Endothelial cell of umbilical vein (primary cell): ENCODE data around the gene RGP1. TPM values are rescaled to one million over a fixed set of nuclear protein-coding genes. Genes with fewer than 3 reads are reported as not detected.

ENCODE experiments used
- BruUV-seq: library from RNA; stranded (reverse); fragments of 400-500 nt; replicated peaks from 2 replicates; lab custom pipeline; 2021; lab: Mats Ljungman, UMichigan
- CTCF ChIA-PET: fragments of 300-600, 350-600 bp; sonication (Branson Sonifier 250); formaldehyde crosslinking; loops from one replicate; lab custom pipeline; 2021; ENCODE audit warnings: antibody characterized with exemption, inconsistent platforms; lab: Charles Lee
- POLR2A ChIA-PET: fragments of 300-600, 350-600 bp; sonication (Branson Sonifier 250); formaldehyde crosslinking; loops from one replicate; lab custom pipeline; 2021; ENCODE audit warnings: antibody characterized with exemption, inconsistent platforms; lab: Charles Lee
- DNase-seq: peaks from one replicate; pipeline ENCODE4 v3.0.0-alpha.2; 2011; ENCODE audit warnings: low read depth, low spot score
- FAIRE-seq: peaks from 2 replicates; lab custom pipeline; 2011; peaks lifted over from hg19 to GRCh38; lab: Jason Lieb, UNC
- H2AFZ ChIP-seq: 2 replicates; pipeline ENCODE4 v1.6.0; 2012; ENCODE audit warnings: low read depth, low read length, control low read depth, inconsistent platforms
- H3K27ac ChIP-seq: 2 replicates; pipeline ENCODE4 v1.5.1; 2011; ENCODE audit warnings: low read depth, mild to moderate bottlenecking, control low read depth, low read length, moderate library complexity; ENCODE audit not compliant: insufficient read depth
- H3K27me3 ChIP-seq, 2 experiments: 2 replicates each; pipeline versions ENCODE4 v1.6.0 to v1.6.1; 2011; ENCODE audit warnings: low read length in 2 of 2, mixed read lengths in 1 of 2; ENCODE audit not compliant: control insufficient read depth in 2 of 2, insufficient read depth in 2 of 2
- H3K36me3 ChIP-seq, 2 experiments: 2 replicates in 1 of 2; 3 replicates in 1 of 2; pipeline ENCODE4 v1.5.1; 2011; ENCODE audit warnings: low read length in 2 of 2, mild to moderate bottlenecking in 1 of 2, moderate library complexity in 1 of 2; ENCODE audit not compliant: control insufficient read depth in 2 of 2, insufficient read depth in 2 of 2; ENCODE audit errors: extremely low read depth in 1 of 2
- H3K4me1 ChIP-seq: 3 replicates; pipeline ENCODE4 v1.5.1; 2011; ENCODE audit warnings: mild to moderate bottlenecking, low read length; ENCODE audit not compliant: control insufficient read depth, insufficient read depth; ENCODE audit errors: extremely low read depth
- H3K4me2 ChIP-seq: 2 replicates; pipeline ENCODE4 v1.6.1; 2011; ENCODE audit warnings: low read length, control low read depth, mixed read lengths; ENCODE audit not compliant: insufficient read depth
- H3K4me3 ChIP-seq, 3 experiments: fragments of 200-600 bp in 1 of 3; sonication (generic), shearing (Covaris generic) in 1 of 3; replicated peaks in 1 of 3; 2 replicates each; pipeline ENCODE4 v1.5.1; 2011 to 2016; ENCODE audit warnings: control low read depth in 3 of 3, low read length in 3 of 3, mild to moderate bottlenecking in 2 of 3, inconsistent platforms in 1 of 3, low read depth in 1 of 3, moderate library complexity in 1 of 3; ENCODE audit not compliant: insufficient read depth in 1 of 3
- H3K79me2 ChIP-seq: 2 replicates; pipeline ENCODE4 v1.6.0; 2012; ENCODE audit warnings: low read length, inconsistent platforms; ENCODE audit not compliant: control insufficient read depth, insufficient read depth
- H3K9ac ChIP-seq: replicated peaks from 2 replicates; pipeline ENCODE3; 2011; ENCODE audit warnings: low read length, control low read depth; ENCODE audit not compliant: insufficient read depth; ENCODE audit errors: extremely low read depth
- H3K9me1 ChIP-seq: replicated peaks from 3 replicates; pipeline ENCODE4 v1.6.0; 2011; ENCODE audit warnings: mild to moderate bottlenecking, low read length; ENCODE audit not compliant: control insufficient read depth, insufficient read depth; ENCODE audit errors: extremely low read depth
- H3K9me3 ChIP-seq: replicated peaks from 2 replicates; pipeline ENCODE4 v1.5.1; 2012; ENCODE audit warnings: low read length, inconsistent platforms; ENCODE audit not compliant: control insufficient read depth, insufficient read depth
- H4K20me1 ChIP-seq: replicated peaks from 2 replicates; pipeline ENCODE3; 2011; ENCODE audit warnings: mild to moderate bottlenecking, low read length; ENCODE audit not compliant: control insufficient read depth, insufficient read depth; ENCODE audit errors: extremely low read depth
- CTCF ChIP-seq, 2 donors: IDR thresholded peaks; 1 replicate in 1 of 2; 2 replicates in 1 of 2; pipeline ENCODE4 v1.5.1; 2011; ENCODE audit warnings: low read length in 2 of 2, mild to moderate bottlenecking in 2 of 2, moderate library complexity in 2 of 2, control low read depth in 1 of 2, inconsistent platforms in 1 of 2, low read depth in 1 of 2; ENCODE audit not compliant: insufficient read depth in 1 of 2; ENCODE audit errors: extremely low read depth in 1 of 2
- EZH2 ChIP-seq: IDR thresholded peaks from 2 replicates; pipeline ENCODE4 v1.6.1; 2012; ENCODE audit warnings: borderline replicate concordance, low read depth, mild to moderate bottlenecking, moderate library complexity, low read length, inconsistent platforms; ENCODE audit not compliant: severe bottlenecking
- FOS ChIP-seq: IDR thresholded peaks from 2 replicates; pipeline ENCODE4 v1.6.1; 2011; ENCODE audit warnings: mild to moderate bottlenecking, low read length, moderate library complexity, borderline replicate concordance; ENCODE audit not compliant: insufficient read depth
- GATA2 ChIP-seq: IDR thresholded peaks from 2 replicates; pipeline ENCODE4 v1.7.0; 2011; ENCODE audit warnings: low read depth, mild to moderate bottlenecking, moderate library complexity, mixed read lengths, low read length; ENCODE audit not compliant: insufficient read length, insufficient read depth
- JUN ChIP-seq: IDR thresholded peaks from 2 replicates; pipeline ENCODE4 v1.6.1; 2011; ENCODE audit warnings: borderline replicate concordance, low read depth; ENCODE audit not compliant: insufficient read length, insufficient read depth
- MAX ChIP-seq: IDR thresholded peaks from 2 replicates; pipeline ENCODE4 v1.6.1; 2011; ENCODE audit not compliant: insufficient read depth, insufficient read length
- MYC ChIP-seq: IDR thresholded peaks from one replicate; pipeline ENCODE4 v1.6.1; 2011; ENCODE audit warnings: mild to moderate bottlenecking, low read depth, low read length
- POLR2A ChIP-seq: IDR thresholded peaks from 2 replicates; pipeline ENCODE4 v1.6.1; 2012; ENCODE audit warnings: low read depth, mild to moderate bottlenecking, control low read depth, low read length
- POLR2AphosphoS5 ChIP-seq: IDR thresholded peaks from 2 replicates; pipeline ENCODE4 v1.6.1; 2012; ENCODE audit warnings: low read depth, mild to moderate bottlenecking, control low read depth, low read length, moderate library complexity; ENCODE audit not compliant: insufficient read depth
- dilution Hi-C: fragments of 300-500 bp; cut with MboI; formaldehyde crosslinking; loops from one replicate; pipeline ENCODE4 v1.15.0; 2019; ENCODE audit warnings: low sequenced_read_pairs; ENCODE audit not compliant: extremely low pct_ligation_motif_present
- intact Hi-C: fragments of 100-400 bp; cut with micrococcal nuclease; formaldehyde crosslinking; loops from one replicate; pipeline ENCODE4 v1.10.0; 2022
- polyA plus RNA-seq, 4 experiments: library from polyadenylated mRNA; depleted of rRNA in 3 of 4; stranded (reverse) in 3 of 4; unstranded in 1 of 4; fragments of >200 nt; gene quantifications; 2 replicates each; pipeline versions ENCODE4 v1.2.1 to v1.2.3, GENCODE V29; 2011 to 2012; ENCODE audit warnings: missing spikeins in 1 of 4
- total RNA-seq: library from RNA; stranded (reverse); gene quantifications from 2 replicates; pipeline ENCODE4 v1.2.3, GENCODE V29; 2021

Gene RGP1
- total and polyA plus RNA-seq, 2 donors (not counting 3 experiments of a cell fraction or from before 2014, with no cell fraction given), result 15.0 to 29.0 TPM

GRCh38 chr9:35753466-35753865, 4.4 kb downstream of the RGP1 start:
- intact Hi-C loops, result no loop called here
- Histone ChIP-seq H4K20me1 (no peaks in the 10 kb centered on the region), H3K36me3 (peaks cover 0 to 2% of the 10 kb centered on the region in 2 experiments), H3K4me1 (peaks cover 84% of the 10 kb centered on the region), H3K27ac (peak overlapping the region; percentile 97), H3K9me3 (no peaks in the 10 kb centered on the region), H3K9ac (no peak overlapping the region), H3K4me2 (peak overlapping the region; percentile 18), H3K9me1 (no peaks in the 10 kb centered on the region), H3K27me3 (no peaks in the 10 kb centered on the region), H3K79me2 (peaks cover 10% of the 10 kb centered on the region), H3K4me3 (no peak overlapping the region), H2AFZ (no peak overlapping the region)
- BruUV-seq, result no TSS peak
- ChIA-PET POLR2A (no interaction called here), CTCF (interaction anchor here (0.8 to 3.5 kb wide), 11 partner anchors 9 to 96 kb away, joined by 3 to 24 read pairs (median 8); partner anchors contain the start of genes CCDC107, CREB3 and RMRP)
- FAIRE-seq, result no peak
- no peak for TF ChIP-seq POLR2AphosphoS5
- no peak for TF ChIP-seq GATA2
- TF ChIP-seq JUN, result no peak
- no peak for TF ChIP-seq EZH2
- no peak for TF ChIP-seq FOS
- TF ChIP-seq POLR2A, result no peak
- no peak for TF ChIP-seq MAX
- TF ChIP-seq MYC, result no peak
- dilution Hi-C loops, result no loop called here
- DNase-seq, result no peak

- Histone ChIP-seq H3K27me3 (no peaks in the 10 kb centered on the region), H3K9ac (peak within 1 kb of the TSS; percentile 25), H3K79me2 (peaks cover 7% of the 10 kb centered on the region), H3K4me1 (peaks cover 92% of the 10 kb centered on the region), H3K9me1 (no peaks in the 10 kb centered on the region), H3K4me2 (peak within 1 kb of the TSS; percentile 18), H3K27ac (peak within 1 kb of the TSS; percentile 97), H3K4me3 (no peak within 1 kb of the TSS), H3K9me3 (no peaks in the 10 kb centered on the region), H3K36me3 (peaks cover 0 to 2% of the 10 kb centered on the region in 2 experiments), H4K20me1 (no peaks in the 10 kb centered on the region), H2AFZ (no peak within 1 kb of the TSS)
- DNase-seq (peak; percentile 75), FAIRE-seq (peak; percentile 91)
- intact Hi-C loops, result no loop called here
- TF ChIP-seq FOS (peak; percentile 62), CTCF (IDR thresholded peaks at IDR 0.05; ENCODE audit: extremely low read depth in 1 of 2, insufficient read depth in 1 of 2, low read depth in 1 of 2, low read length in 2 of 2) (peak in 1 of 2 donors; percentile 5), POLR2A (no peak), GATA2 (peak; percentile 52)
- POLR2A ChIA-PET, result no interaction called here
- no TSS peak for BruUV-seq
- dilution Hi-C loops, result no loop called here
- CTCF ChIA-PET, result interaction anchor here (0.8 to 3.5 kb wide), 12 partner anchors 10 to 128 kb away, joined by 3 to 24 read pairs (median 8); partner anchors contain the start of genes CCDC107, CREB3, NPR2 and RMRP
These were observed 5.2 kb downstream of the RGP1 start, which contains the start of gene MSMP for GRCh38 chr9:35754264-35754663. Gene MSMP, minus strand, starts transcription at chr9:35754276. Its CDS starts 147 bp downstream, at chr9:35754129.
